Kasumi-1 (cell line): ENCODE data around the gene DDX25.

Experiments used
- DNase-seq, 2 experiments: peaks; one replicate each; lab custom pipeline; 2025; lab: John Stamatoyannopoulos, UW

The DDX25 gene

GRCh38 chr11:125935618-125936199 is 31.4 kb downstream of the DDX25 start:
- no peak for DNase-seq

- no peak for DNase-seq
Observed at GRCh38 chr11:125938418-125938817, 34.1 kb downstream of the DDX25 start.

- DNase-seq, result no peak
Observed at GRCh38 chr11:125939081-125939521, 34.8 kb downstream of the DDX25 start.

- no peak for DNase-seq
Observed at GRCh38 chr11:125940145-125940544, 35.8 kb downstream of the DDX25 start.

- DNase-seq, result no peak
Observed at GRCh38 chr11:125941267-125941618, 36.9 kb downstream of the DDX25 start.

- peak in 1 of 2 experiments; percentile 10 for DNase-seq
Observed at GRCh38 chr11:125941619-125942611, 37.6 kb downstream of the DDX25 start.

GRCh38 chr11:125942771-125943428 is 38.6 kb downstream of the DDX25 start:
- DNase-seq, result no peak

- DNase-seq, result no peak
Observed at GRCh38 chr11:125943661-125944349, 39.5 kb downstream of the DDX25 start.

GRCh38 chr11:125944350-125945010 is 40.2 kb downstream of the DDX25 start:
- no peak for DNase-seq

- no peak for DNase-seq
Observed at GRCh38 chr11:125945011-125945796, 40.9 kb downstream of the DDX25 start.

GRCh38 chr11:125945797-125946520 is 41.7 kb downstream of the DDX25 start, which contains the start of gene VSIG10L2:
Gene VSIG10L2 (plus strand): TSS chr11:125946044. CDS start chr11:125946056, 12 bp downstream.
- no peak for DNase-seq

GRCh38 chr11:125946712-125947418 is 42.6 kb downstream of the DDX25 start:
- no peak for DNase-seq

- DNase-seq, result no peak
Observed at GRCh38 chr11:125947419-125948277, 43.3 kb downstream of the DDX25 start.

GRCh38 chr11:125948278-125949051 is 44.2 kb downstream of the DDX25 start:
- no peak for DNase-seq

- no peak for DNase-seq
Observed at GRCh38 chr11:125949271-125950177, 45.2 kb downstream of the DDX25 start.

- no peak for DNase-seq
Observed at GRCh38 chr11:125950178-125950490, 45.8 kb downstream of the DDX25 start.
